Neutrophil (primary cell): ENCODE results near the gene GRM8.

ENCODE experiments used
- H3K27ac ChIP-seq: fragments of 200-600 bp; sonication (generic); 2 replicates; pipeline ENCODE4 v1.5.1; 2016; ENCODE audit warnings: mild to moderate bottlenecking, moderate library complexity
- H3K27me3 ChIP-seq: fragments of 200-600 bp; sonication (generic); 2 replicates; pipeline ENCODE4 v1.6.0; 2016; ENCODE audit warnings: mild to moderate bottlenecking
- H3K36me3 ChIP-seq: fragments of 200-600 bp; sonication (generic); 2 replicates; pipeline ENCODE4 v1.5.1; 2017
- H3K4me1 ChIP-seq, 2 experiments: fragments of 200-600 bp in 1 of 2; sonication (generic) in 1 of 2; 1 replicate in 1 of 2; 2 replicates in 1 of 2; pipeline versions ENCODE4 v1.5.1 to v1.6.1; 2013 to 2016; ENCODE audit warnings: low read depth in 1 of 2, low read length in 1 of 2, mild to moderate bottlenecking in 1 of 2, moderate library complexity in 1 of 2; ENCODE audit not compliant: control insufficient read depth in 1 of 2, insufficient read depth in 1 of 2
- H3K4me3 ChIP-seq, 2 experiments: fragments of 200-600 bp in 1 of 2; sonication (generic) in 1 of 2; 1 replicate in 1 of 2; 2 replicates in 1 of 2; pipeline ENCODE4 v1.5.1; 2013 to 2016; ENCODE audit warnings: low read depth in 1 of 2, low read length in 1 of 2, mild to moderate bottlenecking in 1 of 2, moderate library complexity in 1 of 2
- H3K9me3 ChIP-seq: fragments of 200-600 bp; sonication (generic); 2 replicates; pipeline ENCODE4 v1.5.1; 2016
- TF ChIP-seq, protein P1 (sequence below): fragments of 200-600 bp; sonication (generic); IDR thresholded peaks from 2 replicates; pipeline ENCODE4 v1.5.1; 2016; ENCODE audit warnings: antibody characterized with exemption

GRM8 gene

DNA sequence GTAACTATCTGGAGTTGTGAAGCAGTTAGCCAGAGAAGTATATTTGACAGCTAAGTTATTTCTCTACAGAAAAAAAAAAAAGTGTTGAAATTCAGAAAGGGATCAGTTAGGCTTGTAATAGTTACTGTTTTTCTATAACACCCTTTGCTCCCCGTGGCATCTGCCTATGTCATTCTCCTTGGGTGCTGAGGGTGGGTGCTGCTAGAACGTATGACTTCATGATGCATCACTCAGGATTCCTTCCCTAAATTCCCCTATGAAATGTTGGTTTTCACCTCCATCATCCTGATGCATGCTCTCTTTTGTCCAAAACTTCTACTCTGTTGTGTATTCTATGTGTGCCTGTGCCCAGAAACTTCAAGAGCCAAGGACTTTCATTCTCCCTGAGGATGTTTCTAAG lies 536.4 kb downstream of the GRM8 start:
- Histone ChIP-seq H3K36me3 (no peaks in the 10 kb centered on the region), H3K27ac (no peak overlapping the region), H3K4me1 (no peaks in the 10 kb centered on the region), H3K27me3 (no peaks in the 10 kb centered on the region), H3K9me3 (no peaks in the 10 kb centered on the region), H3K4me3 (no peak overlapping the region)
- TF ChIP-seq, protein P1, sequence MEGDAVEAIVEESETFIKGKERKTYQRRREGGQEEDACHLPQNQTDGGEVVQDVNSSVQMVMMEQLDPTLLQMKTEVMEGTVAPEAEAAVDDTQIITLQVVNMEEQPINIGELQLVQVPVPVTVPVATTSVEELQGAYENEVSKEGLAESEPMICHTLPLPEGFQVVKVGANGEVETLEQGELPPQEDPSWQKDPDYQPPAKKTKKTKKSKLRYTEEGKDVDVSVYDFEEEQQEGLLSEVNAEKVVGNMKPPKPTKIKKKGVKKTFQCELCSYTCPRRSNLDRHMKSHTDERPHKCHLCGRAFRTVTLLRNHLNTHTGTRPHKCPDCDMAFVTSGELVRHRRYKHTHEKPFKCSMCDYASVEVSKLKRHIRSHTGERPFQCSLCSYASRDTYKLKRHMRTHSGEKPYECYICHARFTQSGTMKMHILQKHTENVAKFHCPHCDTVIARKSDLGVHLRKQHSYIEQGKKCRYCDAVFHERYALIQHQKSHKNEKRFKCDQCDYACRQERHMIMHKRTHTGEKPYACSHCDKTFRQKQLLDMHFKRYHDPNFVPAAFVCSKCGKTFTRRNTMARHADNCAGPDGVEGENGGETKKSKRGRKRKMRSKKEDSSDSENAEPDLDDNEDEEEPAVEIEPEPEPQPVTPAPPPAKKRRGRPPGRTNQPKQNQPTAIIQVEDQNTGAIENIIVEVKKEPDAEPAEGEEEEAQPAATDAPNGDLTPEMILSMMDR = no peak

DNA sequence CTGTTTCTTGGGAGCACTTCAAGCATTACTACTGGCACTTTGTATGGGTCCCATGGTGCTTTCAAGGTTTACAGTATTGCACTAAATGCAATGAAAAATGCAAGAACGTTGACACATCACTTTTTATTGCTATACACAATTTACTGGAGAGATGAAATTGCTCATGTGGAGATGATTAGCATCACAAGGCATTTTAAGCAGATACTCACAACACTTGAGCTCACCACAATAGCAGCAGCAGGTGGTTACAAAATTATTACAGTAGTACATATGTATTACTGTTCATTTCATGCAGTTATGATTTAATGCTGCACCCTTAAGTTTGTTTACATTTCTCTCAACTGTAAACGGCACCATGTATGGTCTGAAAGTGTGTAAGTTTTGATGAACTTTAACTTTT lies 537.7 kb downstream of the GRM8 start:
- TF ChIP-seq, protein P1 = no peak
- Histone ChIP-seq H3K27ac (no peak overlapping the region), H3K36me3 (no peaks in the 10 kb centered on the region), H3K9me3 (no peaks in the 10 kb centered on the region), H3K27me3 (no peaks in the 10 kb centered on the region), H3K4me3 (no peak overlapping the region), H3K4me1 (no peaks in the 10 kb centered on the region)

DNA sequence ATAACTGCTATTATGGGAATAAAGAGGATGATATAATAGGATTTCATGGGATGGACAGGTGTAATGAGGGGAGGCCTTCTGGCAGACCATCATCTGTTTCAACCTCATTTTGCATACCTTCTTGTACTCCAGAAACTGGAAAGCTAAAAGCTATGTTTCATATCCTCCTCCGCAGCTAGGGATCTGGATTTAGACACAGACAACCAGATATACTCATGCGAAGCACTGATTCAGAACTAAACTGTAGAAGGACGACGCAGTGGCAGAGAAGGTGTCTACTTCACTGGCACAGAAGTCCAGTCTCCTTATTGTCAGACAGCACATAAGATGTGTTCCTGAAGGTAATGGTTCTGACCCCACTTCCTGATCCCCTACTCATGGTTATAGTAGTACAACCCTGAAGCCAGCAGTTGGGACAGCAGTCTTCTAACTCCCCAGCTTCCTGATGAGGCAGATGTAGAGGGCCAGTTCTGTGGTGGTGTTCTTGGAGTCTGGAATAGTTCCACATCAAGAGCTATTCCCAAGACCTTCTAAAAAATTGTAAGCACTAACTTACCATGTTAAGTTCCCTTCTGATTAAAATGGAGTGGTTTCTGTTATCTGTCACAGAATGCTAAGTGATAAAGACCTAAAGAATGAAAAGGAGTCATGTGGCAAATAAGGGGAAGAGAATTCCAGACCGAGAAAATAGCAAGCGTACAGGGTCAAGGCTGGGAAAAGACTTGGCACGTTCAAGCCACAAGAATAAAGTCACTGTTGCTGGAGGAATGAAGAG lies 550.3 kb downstream of the GRM8 start:
- no peak overlapping the region for H3K27ac ChIP-seq
- TF ChIP-seq, protein P1 = no peak

DNA sequence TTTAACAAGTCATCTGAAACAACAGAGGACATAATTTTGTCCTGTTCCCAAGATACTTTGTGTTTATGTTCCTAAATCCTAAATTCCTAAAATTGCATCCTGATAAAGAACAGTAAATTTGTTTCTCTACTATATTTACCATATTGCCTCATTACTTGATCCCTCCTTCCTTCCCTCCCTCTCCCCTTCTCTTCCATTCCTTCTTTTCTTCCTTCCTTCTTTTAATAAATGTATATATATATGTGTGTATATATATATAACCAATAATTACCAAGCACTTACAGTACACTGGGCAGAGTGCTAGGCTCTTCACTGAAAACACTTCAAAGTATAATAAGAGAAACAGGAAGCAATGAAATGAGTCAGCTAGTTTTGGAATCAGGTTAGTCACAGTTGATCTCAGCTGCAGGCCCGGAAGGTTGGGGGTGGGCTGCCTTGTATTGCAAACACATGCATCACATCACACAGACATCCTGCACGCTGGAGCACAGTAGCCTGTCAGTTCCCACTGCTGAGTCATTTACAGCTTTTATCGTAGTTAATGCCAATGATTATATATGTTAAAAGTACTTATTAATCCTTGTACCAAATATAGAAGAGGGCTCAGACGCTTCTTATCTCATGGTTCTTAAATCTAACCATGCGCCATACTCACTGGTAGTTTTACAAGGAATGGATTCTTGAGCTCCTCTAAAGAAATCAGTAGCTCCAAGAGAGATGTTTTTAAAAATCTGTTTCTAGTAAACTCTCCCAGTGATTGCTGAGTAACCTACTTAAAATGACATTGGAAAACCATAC lies 551.7 kb downstream of the GRM8 start:
- Histone ChIP-seq H3K27me3 (no peaks in the 10 kb centered on the region), H3K36me3 (no peaks in the 10 kb centered on the region), H3K4me1 (no peaks in the 10 kb centered on the region), H3K27ac (no peak overlapping the region), H3K9me3 (no peaks in the 10 kb centered on the region), H3K4me3 (no peak overlapping the region)
- TF ChIP-seq, protein P1 = no peak

More for the DNA sequence above, 550.3 kb downstream of the GRM8 start:
- Histone ChIP-seq H3K4me1 (no peaks in the 10 kb centered on the region), H3K36me3 (no peaks in the 10 kb centered on the region), H3K4me3 (no peak overlapping the region), H3K9me3 (no peaks in the 10 kb centered on the region), H3K27me3 (no peaks in the 10 kb centered on the region)

DNA sequence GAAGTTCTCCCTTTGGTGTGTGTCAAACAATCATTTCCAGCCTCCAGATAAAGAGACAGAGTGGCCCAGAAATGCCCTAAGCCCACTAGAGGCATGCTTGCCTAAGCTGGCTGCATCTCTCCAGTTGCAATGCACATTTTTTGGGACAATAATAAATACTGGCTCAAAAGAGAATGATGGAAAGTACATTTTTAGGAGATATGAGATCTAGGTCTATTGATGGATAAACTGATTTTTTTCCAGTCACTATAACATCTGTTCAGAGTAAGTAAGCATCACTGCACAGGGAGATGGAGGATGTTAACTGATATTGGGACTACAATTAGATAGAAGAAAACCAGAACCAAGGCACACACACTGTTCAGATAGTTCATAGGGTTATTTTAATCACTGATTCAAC lies 553.0 kb downstream of the GRM8 start:
- H3K9me3 ChIP-seq = no peaks in the 10 kb centered on the region
- H3K27ac ChIP-seq = no peak overlapping the region
- H3K4me3 ChIP-seq = no peak overlapping the region
- TF ChIP-seq, protein P1 = no peak
- H3K36me3 ChIP-seq = no peaks in the 10 kb centered on the region
- no peaks in the 10 kb centered on the region for H3K27me3 ChIP-seq
- H3K4me1 ChIP-seq = no peaks in the 10 kb centered on the region
